GM18508 (cell line): ENCODE data around the gene LPO.
A peak's percentile ranks its signal among the peaks of the same experiment; 100 is the strongest.

Experiments
- ATAC-seq: cut with Tn5 transposase; IDR thresholded peaks from one replicate; pipeline ENCODE4 v1.9.1; 2021; ENCODE audit warnings: moderate number of reproducible peaks; ENCODE audit not compliant: insufficient read depth, unreplicated experiment

LPO gene

GRCh38 chr17:58238147-58238634, at the start of gene LPO:
TSS of gene LPO (plus strand) at chr17:58238584. CDS start at chr17:58242980, 4,396 bp downstream.
- no peak for ATAC-seq

GRCh38 chr17:58189436-58190146, 48.8 kb upstream of the LPO start:
- ATAC-seq: no peak

- no peak for ATAC-seq
Observed at GRCh38 chr17:58191241-58191896, 47.0 kb upstream of the LPO start.

GRCh38 chr17:58192612-58193011, 45.8 kb upstream of the LPO start, which contains the start of gene EPX:
TSS of gene EPX (plus strand) at chr17:58192726. CDS start at chr17:58192847, 121 bp downstream.
- ATAC-seq: no peak

GRCh38 chr17:58193641-58194255, 44.6 kb upstream of the LPO start:
- ATAC-seq: no peak

- ATAC-seq: no peak
Observed at GRCh38 chr17:58195518-58196123, 42.8 kb upstream of the LPO start.

- ATAC-seq: no peak
Observed at GRCh38 chr17:58196610-58197009, 41.8 kb upstream of the LPO start.

- no peak for ATAC-seq
Observed at GRCh38 chr17:58200024-58200633, 38.3 kb upstream of the LPO start.

- ATAC-seq: no peak
Observed at GRCh38 chr17:58202859-58203258, 35.5 kb upstream of the LPO start.

GRCh38 chr17:58204796-58205195, 33.6 kb upstream of the LPO start:
- no peak for ATAC-seq

GRCh38 chr17:58205936-58206335, 32.4 kb upstream of the LPO start:
- ATAC-seq: no peak

GRCh38 chr17:58207451-58207850, 30.9 kb upstream of the LPO start:
- no peak for ATAC-seq

GRCh38 chr17:58208344-58208743, 30.0 kb upstream of the LPO start:
- ATAC-seq: no peak

GRCh38 chr17:58210922-58211321, 27.5 kb upstream of the LPO start:
- no peak for ATAC-seq

GRCh38 chr17:58215685-58216084, 22.7 kb upstream of the LPO start:
- no peak for ATAC-seq

GRCh38 chr17:58217766-58218165, 20.6 kb upstream of the LPO start:
- no peak for ATAC-seq

- peak; percentile 65 for ATAC-seq
Observed at GRCh38 chr17:58219007-58219788, 19.2 kb upstream of the LPO start, which contains the start of gene MKS1. TSS of gene MKS1 (minus strand) at chr17:58219255. CDS start at chr17:58219230, 25 bp downstream.

GRCh38 chr17:58219789-58220183, 18.6 kb upstream of the LPO start:
- ATAC-seq: no peak

- no peak for ATAC-seq
Observed at GRCh38 chr17:58224315-58224714, 14.1 kb upstream of the LPO start.

GRCh38 chr17:58227733-58228132, 10.7 kb upstream of the LPO start:
- no peak for ATAC-seq
